ENCODE data around the gene SKP1. TPM values are rescaled to one million over a fixed set of nuclear protein-coding genes. Genes with fewer than 3 reads are reported as not detected.

SKP1 gene
- 123 and 145 TPM in 2 replicates for total RNA-seq

DNA sequence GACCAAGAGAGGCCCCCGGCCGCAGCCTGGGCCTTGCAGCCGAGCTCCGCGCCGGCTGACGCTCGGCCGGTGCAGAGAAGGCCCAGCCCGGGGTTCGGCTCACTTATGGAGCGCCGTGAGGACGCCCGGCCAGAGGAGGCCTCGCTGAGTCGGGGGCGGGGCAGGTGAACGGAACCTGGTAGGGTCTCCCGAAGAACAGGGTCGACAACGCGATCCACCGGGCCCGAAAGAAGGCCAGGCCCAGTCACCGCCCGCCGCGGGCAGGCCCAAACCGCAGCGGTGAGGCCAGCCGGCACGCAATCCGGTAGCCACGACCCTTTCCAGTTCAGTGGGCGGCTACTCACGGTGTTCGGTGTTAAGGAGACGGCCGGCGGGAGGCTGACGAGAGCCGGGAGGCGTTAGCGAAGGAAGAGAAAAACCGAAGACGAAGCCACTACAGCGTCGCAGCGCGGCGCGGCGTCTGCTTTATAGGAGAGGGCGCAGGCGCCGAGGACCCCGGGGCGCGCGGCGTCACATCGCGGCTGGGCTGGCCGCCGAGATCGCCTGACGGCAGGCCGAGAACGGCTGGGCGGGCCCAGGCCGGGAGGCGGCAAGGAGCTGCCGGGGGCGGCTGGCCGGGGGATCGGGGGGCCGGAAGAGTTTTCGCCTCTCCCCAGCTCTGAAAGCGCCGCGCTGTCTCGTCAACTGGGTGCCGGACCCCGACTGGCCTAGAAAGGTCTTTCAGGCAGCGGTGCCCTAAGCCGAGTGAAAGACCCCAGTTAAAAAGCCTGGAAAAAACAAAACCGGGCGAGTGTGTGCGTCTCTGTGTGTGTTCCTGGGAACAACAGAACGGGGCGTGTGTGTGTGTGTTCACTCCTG is at the start of gene SKP1:
Gene SKP1 (minus strand): TSS at position 440 of the 858 bp plus-strand sequence. CDS start 2,928 bp downstream, outside the sequence.
- TF ChIP-seq CTCF (IDR thresholded peaks at IDR 0.05; ENCODE audit: extremely low read depth, low read depth, low read length): no peak
- Histone ChIP-seq H3K27ac (ENCODE audit: low read depth, low read length) (peak within 1 kb of the TSS; percentile 97), H3K27me3 (ENCODE audit: insufficient read depth, low read length) (no peaks in the 10 kb centered on the region), H4K20me1 (ENCODE audit: insufficient read depth, low read length) (peaks cover 43% of the 10 kb centered on the region), H3K4me1 (ENCODE audit: insufficient read depth, low read length) (peaks cover 26% of the 10 kb centered on the region), H2AFZ (ENCODE audit: low read length) (peak within 1 kb of the TSS; percentile 87), H3K4me3 (ENCODE audit: insufficient read depth, low read length) (peak within 1 kb of the TSS; percentile 96), H3K4me2 (ENCODE audit: insufficient read depth, low read length) (peak within 1 kb of the TSS; percentile 99), H3K79me2 (ENCODE audit: insufficient read depth, low read length) (peaks cover 52% of the 10 kb centered on the region), H3K9me3 (ENCODE audit: low read depth, low read length) (no peaks in the 10 kb centered on the region), H3K36me3 (ENCODE audit: insufficient read depth, low read length) (peaks cover 22% of the 10 kb centered on the region)
- peak; percentile 96 for DNase-seq (ENCODE audit: insufficient read length, low spot score, missing footprints)

DNA sequence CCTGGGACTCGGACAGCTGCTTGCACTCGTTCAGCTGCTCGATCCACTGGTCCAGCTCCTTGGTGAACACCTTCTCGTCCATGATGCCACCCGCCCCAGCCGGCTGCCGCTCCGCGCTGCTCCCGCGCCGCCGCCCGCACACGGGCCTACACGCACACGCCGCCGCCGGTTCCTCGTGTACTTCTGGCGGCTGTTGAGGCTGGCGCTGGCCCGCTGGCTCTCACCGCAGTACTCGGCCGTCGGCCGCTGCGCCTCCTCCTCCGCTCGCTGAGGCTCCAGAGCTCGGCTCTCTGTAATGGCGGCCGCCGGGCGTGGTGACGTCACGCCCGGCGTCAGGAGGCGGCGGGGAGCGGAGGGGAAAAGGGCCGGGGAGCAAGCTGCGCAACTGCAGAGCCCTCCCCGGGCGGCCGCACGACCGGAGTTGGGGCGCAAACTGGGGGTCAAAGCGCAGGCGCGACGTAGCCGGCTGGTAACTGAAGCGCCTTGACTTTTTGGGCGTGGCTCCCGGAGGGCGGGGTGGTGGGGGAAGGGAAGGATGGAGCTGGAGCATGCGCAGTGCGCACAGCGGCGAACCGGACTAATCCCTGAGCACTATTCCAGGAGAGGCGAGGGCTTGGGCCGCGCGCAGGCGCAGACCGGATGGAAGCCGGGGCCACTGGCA is 49.2 kb upstream of the SKP1 start, which contains the start of gene PPP2CA:
Gene PPP2CA (minus strand): TSS at position 294 of the 661 bp plus-strand sequence. CDS start 212 bp downstream, at position 82.
- Histone ChIP-seq H3K4me3 (ENCODE audit: insufficient read depth, low read length) (peak within 1 kb of the TSS; percentile 95), H3K36me3 (ENCODE audit: insufficient read depth, low read length) (no peaks in the 10 kb centered on the region), H3K4me1 (ENCODE audit: insufficient read depth, low read length) (peaks cover 29% of the 10 kb centered on the region), H3K27me3 (ENCODE audit: insufficient read depth, low read length) (no peaks in the 10 kb centered on the region), H3K9me3 (ENCODE audit: low read depth, low read length) (no peaks in the 10 kb centered on the region), H3K4me2 (ENCODE audit: insufficient read depth, low read length) (peak within 1 kb of the TSS; percentile 93), H2AFZ (ENCODE audit: low read length) (peak within 1 kb of the TSS; percentile 99), H4K20me1 (ENCODE audit: insufficient read depth, low read length) (peaks cover 42% of the 10 kb centered on the region), H3K27ac (ENCODE audit: low read depth, low read length) (peak within 1 kb of the TSS; percentile 99), H3K79me2 (ENCODE audit: insufficient read depth, low read length) (peaks cover 57% of the 10 kb centered on the region)
- no peak for TF ChIP-seq CTCF (IDR thresholded peaks at IDR 0.05; ENCODE audit: extremely low read depth, low read depth, low read length)
- DNase-seq (ENCODE audit: insufficient read length, low spot score, missing footprints): peak; percentile 98

DNA sequence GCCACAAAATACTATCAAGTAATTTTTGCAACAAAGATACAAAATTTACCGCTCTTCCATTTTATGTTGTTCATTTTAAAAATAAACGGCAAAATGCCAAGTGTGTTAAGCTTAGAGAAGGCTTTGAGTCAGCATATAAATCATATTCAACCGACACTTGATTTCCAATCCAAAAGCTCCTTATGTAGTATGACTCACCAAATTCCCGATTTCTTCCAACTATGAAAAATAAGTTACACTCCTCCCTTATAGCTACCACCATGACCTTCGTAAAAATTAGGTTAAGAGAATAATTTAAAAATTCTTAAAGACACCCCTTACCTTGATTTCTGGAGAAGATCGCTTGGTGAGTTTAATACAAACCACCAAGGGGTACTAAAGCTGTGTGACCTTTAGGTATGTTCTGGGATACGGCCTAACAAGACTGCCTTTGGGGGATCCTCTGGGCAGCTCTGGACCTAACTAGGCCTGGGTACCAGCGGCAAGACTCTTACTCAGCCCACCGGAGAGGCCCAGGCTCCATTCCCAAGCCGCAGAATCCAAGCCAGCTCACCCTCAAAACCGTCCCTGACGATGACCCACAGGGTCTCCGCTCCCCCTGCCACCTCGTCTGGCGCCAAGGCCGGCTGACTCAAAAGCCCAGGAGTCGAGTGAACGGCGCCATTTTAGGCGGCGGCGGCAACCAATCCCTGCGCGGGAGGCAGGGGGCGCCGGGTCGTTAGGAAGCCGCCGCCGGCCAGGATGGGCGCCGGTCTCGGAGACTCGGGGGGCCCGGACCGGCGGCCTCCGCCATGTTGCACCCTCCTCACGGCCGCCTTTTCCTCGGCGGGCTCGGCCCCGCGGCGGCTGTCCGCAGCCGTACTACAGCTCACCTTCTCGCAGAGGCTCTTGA is 48.4 kb upstream of the SKP1 start:
- H3K4me3 ChIP-seq (ENCODE audit: insufficient read depth, low read length): peak overlapping the region; percentile 95
- no peaks in the 10 kb centered on the region for H3K9me3 ChIP-seq (ENCODE audit: low read depth, low read length)
- peaks cover 49% of the 10 kb centered on the region for H4K20me1 ChIP-seq (ENCODE audit: insufficient read depth, low read length)
- peaks cover 65% of the 10 kb centered on the region for H3K79me2 ChIP-seq (ENCODE audit: insufficient read depth, low read length)
- H3K4me1 ChIP-seq (ENCODE audit: insufficient read depth, low read length): peaks cover 29% of the 10 kb centered on the region
- peak; percentile 83 for DNase-seq (ENCODE audit: insufficient read length, low spot score, missing footprints)
- peaks cover 4% of the 10 kb centered on the region for H3K36me3 ChIP-seq (ENCODE audit: insufficient read depth, low read length)
- peak overlapping the region; percentile 99 for H3K27ac ChIP-seq (ENCODE audit: low read depth, low read length)
- H3K4me2 ChIP-seq (ENCODE audit: insufficient read depth, low read length): peak overlapping the region; percentile 75
- no peaks in the 10 kb centered on the region for H3K27me3 ChIP-seq (ENCODE audit: insufficient read depth, low read length)
- no peak for TF ChIP-seq CTCF (IDR thresholded peaks at IDR 0.05; ENCODE audit: extremely low read depth, low read depth, low read length)
- peak overlapping the region; percentile 71 for H2AFZ ChIP-seq (ENCODE audit: low read length)
